ENCODE results near the gene ADAMTSL5. TPM values are rescaled to one million over a fixed set of nuclear protein-coding genes. Genes with fewer than 3 reads are reported as not detected.

The ADAMTSL5 gene
- total RNA-seq, 2 experiments from 2014 or later = 0.34 TPM; not detected in 1

DNA sequence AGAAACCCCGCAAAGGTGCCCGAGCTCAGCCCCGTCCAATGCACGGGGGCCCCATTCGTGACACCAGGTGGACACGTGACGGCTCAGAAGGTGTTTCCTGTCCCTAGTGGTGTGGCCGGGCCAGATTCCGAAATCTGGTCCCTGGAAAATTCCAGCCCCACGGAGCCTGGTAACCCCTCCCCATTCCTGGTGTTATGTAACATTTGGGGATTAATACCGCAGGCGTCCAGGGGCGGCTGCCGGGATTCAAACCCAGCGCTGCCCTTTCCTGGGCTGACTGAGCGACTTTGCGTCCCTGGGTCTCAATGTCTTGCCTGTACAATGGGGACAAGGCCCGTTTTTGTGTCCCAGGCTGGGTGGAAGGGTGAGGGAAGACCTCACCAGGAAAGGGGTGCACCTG, 10.0 kb upstream of the ADAMTSL5 start:
- CTCF ChIA-PET (ENCODE audit: unreplicated experiment) = no interaction called here

DNA sequence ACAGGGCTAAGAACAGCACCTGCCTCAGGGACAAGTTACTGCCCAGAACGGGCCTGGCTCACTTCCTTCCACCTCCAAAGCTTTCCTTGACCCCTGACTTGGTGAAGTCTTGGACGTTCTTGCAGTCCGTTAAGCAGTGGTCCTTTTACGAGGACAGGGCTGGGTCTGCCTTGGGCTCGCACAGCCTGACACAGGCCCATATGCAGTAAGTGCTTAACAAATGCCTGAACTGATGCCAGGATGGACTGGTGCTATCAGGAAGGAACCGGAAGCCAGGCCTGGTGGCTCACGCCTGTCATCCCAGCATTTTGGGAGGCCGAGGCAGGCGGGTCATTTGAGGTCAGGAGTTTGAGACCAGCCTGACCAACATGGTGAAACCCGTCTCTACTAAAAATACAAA, 9.2 kb upstream of the ADAMTSL5 start:
- Histone ChIP-seq H3K79me2 (ENCODE audit: insufficient read depth, low read depth, low read length) (no peaks in the 10 kb centered on the region), H3K9me2 (ENCODE audit: insufficient read depth, low read length) (no peaks in the 10 kb centered on the region), H3K4me2 (ENCODE audit: low read length) (no peak overlapping the region), H3K9me3 (ENCODE audit: low read length) (no peaks in the 10 kb centered on the region), H3K4me3 (ENCODE audit: low read depth, low read length, poor library complexity, severe bottlenecking) (no peak overlapping the region), H3K27ac (ENCODE audit: low read depth, low read length, poor library complexity, severe bottlenecking) (no peak overlapping the region), H3K36me3 (ENCODE audit: insufficient read depth, low read length) (no peaks in the 10 kb centered on the region), H3K4me1 (ENCODE audit: insufficient read depth, low read length, poor library complexity, severe bottlenecking) (no peaks in the 10 kb centered on the region), H2AFZ (ENCODE audit: low read length) (no peak overlapping the region), H4K20me1 (ENCODE audit: insufficient read depth, low read length) (no peaks in the 10 kb centered on the region)
- no peak for DNase-seq (ENCODE audit: low spot score)
- ChIA-PET CTCF (ENCODE audit: unreplicated experiment) (no interaction called here), POLR2A (no interaction called here)
- no TSS peak for BruUV-seq (replicated peaks)
- intact Hi-C loops (cut with micrococcal nuclease; ENCODE audit: unreplicated experiment) = no loop called here
- TF ChIP-seq, protein P1, sequence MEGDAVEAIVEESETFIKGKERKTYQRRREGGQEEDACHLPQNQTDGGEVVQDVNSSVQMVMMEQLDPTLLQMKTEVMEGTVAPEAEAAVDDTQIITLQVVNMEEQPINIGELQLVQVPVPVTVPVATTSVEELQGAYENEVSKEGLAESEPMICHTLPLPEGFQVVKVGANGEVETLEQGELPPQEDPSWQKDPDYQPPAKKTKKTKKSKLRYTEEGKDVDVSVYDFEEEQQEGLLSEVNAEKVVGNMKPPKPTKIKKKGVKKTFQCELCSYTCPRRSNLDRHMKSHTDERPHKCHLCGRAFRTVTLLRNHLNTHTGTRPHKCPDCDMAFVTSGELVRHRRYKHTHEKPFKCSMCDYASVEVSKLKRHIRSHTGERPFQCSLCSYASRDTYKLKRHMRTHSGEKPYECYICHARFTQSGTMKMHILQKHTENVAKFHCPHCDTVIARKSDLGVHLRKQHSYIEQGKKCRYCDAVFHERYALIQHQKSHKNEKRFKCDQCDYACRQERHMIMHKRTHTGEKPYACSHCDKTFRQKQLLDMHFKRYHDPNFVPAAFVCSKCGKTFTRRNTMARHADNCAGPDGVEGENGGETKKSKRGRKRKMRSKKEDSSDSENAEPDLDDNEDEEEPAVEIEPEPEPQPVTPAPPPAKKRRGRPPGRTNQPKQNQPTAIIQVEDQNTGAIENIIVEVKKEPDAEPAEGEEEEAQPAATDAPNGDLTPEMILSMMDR (conservative IDR thresholded peaks at IDR 0.05; ENCODE audit: low read length) = no peak
- no peak for TF ChIP-seq EZH2phosphoT487 (IDR thresholded peaks at IDR 0.05; ENCODE audit: borderline replicate concordance, low read depth, low read length)

More for the DNA sequence above, 10.0 kb upstream of the ADAMTSL5 start:
- Histone ChIP-seq H3K4me3 (ENCODE audit: low read depth, low read length, poor library complexity, severe bottlenecking) (no peak overlapping the region), H3K27ac (ENCODE audit: low read depth, low read length, poor library complexity, severe bottlenecking) (no peak overlapping the region), H3K9me3 (ENCODE audit: low read length) (no peaks in the 10 kb centered on the region), H3K4me1 (ENCODE audit: insufficient read depth, low read length, poor library complexity, severe bottlenecking) (no peaks in the 10 kb centered on the region), H3K4me2 (ENCODE audit: low read length) (no peak overlapping the region), H2AFZ (ENCODE audit: low read length) (no peak overlapping the region), H3K36me3 (ENCODE audit: insufficient read depth, low read length) (no peaks in the 10 kb centered on the region), H3K79me2 (ENCODE audit: insufficient read depth, low read depth, low read length) (no peaks in the 10 kb centered on the region), H4K20me1 (ENCODE audit: insufficient read depth, low read length) (no peaks in the 10 kb centered on the region), H3K9me2 (ENCODE audit: insufficient read depth, low read length) (no peaks in the 10 kb centered on the region)
- TF ChIP-seq EZH2phosphoT487 (IDR thresholded peaks at IDR 0.05; ENCODE audit: borderline replicate concordance, low read depth, low read length) = no peak
- TF ChIP-seq, protein P1 (conservative IDR thresholded peaks at IDR 0.05; ENCODE audit: low read length) = no peak
- POLR2A ChIA-PET = no interaction called here
- BruUV-seq (replicated peaks) = no TSS peak
- no peak for DNase-seq (ENCODE audit: low spot score)
- intact Hi-C loops (cut with micrococcal nuclease; ENCODE audit: unreplicated experiment) = no loop called here

DNA sequence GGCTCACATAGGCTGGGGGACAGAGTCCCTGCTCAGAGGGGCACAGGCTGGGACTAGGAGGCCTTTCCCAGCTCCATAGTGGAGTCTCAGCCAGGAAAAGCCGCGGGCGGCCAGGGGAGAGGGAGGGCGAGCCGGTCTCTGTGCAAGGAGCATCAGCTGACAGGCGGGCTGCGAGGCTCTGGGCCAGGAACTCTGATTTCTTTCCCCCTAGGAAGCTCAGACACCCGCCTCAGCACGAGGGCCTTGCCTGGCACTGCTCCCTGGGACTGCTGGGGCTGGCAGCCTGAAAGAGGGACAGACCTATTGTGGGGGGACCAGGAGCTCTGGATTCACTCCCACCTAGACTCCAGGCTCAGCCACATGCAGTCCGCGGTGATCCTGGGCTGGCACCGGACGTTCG, 8.8 kb upstream of the ADAMTSL5 start:
- Histone ChIP-seq H3K4me3 (ENCODE audit: low read depth, low read length, poor library complexity, severe bottlenecking) (no peak overlapping the region), H2AFZ (ENCODE audit: low read length) (no peak overlapping the region), H3K4me1 (ENCODE audit: insufficient read depth, low read length, poor library complexity, severe bottlenecking) (no peaks in the 10 kb centered on the region), H3K27ac (ENCODE audit: low read depth, low read length, poor library complexity, severe bottlenecking) (no peak overlapping the region), H3K79me2 (ENCODE audit: insufficient read depth, low read depth, low read length) (no peaks in the 10 kb centered on the region), H3K36me3 (ENCODE audit: insufficient read depth, low read length) (no peaks in the 10 kb centered on the region), H3K9me3 (ENCODE audit: low read length) (no peaks in the 10 kb centered on the region), H3K9me2 (ENCODE audit: insufficient read depth, low read length) (no peaks in the 10 kb centered on the region), H3K4me2 (ENCODE audit: low read length) (no peak overlapping the region), H4K20me1 (ENCODE audit: insufficient read depth, low read length) (no peaks in the 10 kb centered on the region)
- TF ChIP-seq EZH2phosphoT487 (IDR thresholded peaks at IDR 0.05; ENCODE audit: borderline replicate concordance, low read depth, low read length) = no peak
- TF ChIP-seq, protein P1 (conservative IDR thresholded peaks at IDR 0.05; ENCODE audit: low read length) = no peak
- BruUV-seq (replicated peaks) = no TSS peak
- intact Hi-C loops (cut with micrococcal nuclease; ENCODE audit: unreplicated experiment) = no loop called here
- CTCF ChIA-PET (ENCODE audit: unreplicated experiment) = no interaction called here
- POLR2A ChIA-PET = no interaction called here
- DNase-seq (ENCODE audit: low spot score) = no peak
